Endothelial cell of hepatic sinusoid (primary cell): Measurements from ENCODE around the gene RBL1.
"Not testable (repeated sequence)": the region's sequence is repeated elsewhere in the genome, so short reads cannot be mapped to it uniquely, and the experiment has no call there.

Experiments used
- in situ Hi-C: cut with HindIII; loops from 2 replicates; pipeline ENCODE4 v1.10.0; 2017; ENCODE audit warnings: low sequenced_read_pairs

Gene RBL1

GRCh38 chr20:36998652-36999051 is 97.1 kb downstream of the RBL1 start:
- in situ Hi-C loops: no loop called here

- in situ Hi-C loops: no loop called here
Observed at GRCh38 chr20:36997121-36997520, 98.7 kb downstream of the RBL1 start.

- in situ Hi-C loops: not testable (repeated sequence)
Observed at GRCh38 chr20:36994221-36994620, 101.6 kb downstream of the RBL1 start.

- in situ Hi-C loops: no loop called here
Observed at GRCh38 chr20:36992802-36993334, 102.9 kb downstream of the RBL1 start.

GRCh38 chr20:36991703-36992102 is 104.1 kb downstream of the RBL1 start:
- in situ Hi-C loops: no loop called here

- in situ Hi-C loops: no loop called here
Observed at GRCh38 chr20:36989797-36990196, 106.0 kb downstream of the RBL1 start.

GRCh38 chr20:36988494-36988966 is 107.3 kb downstream of the RBL1 start:
- in situ Hi-C loops: no loop called here

- in situ Hi-C loops: no loop called here
Observed at GRCh38 chr20:36984257-36984638, 111.5 kb downstream of the RBL1 start.

GRCh38 chr20:36975099-36975818 is 120.5 kb downstream of the RBL1 start:
- in situ Hi-C loops: no loop called here

- in situ Hi-C loops: no loop called here
Observed at GRCh38 chr20:36974660-36975059, 121.1 kb downstream of the RBL1 start.

GRCh38 chr20:36971103-36971502 is 124.7 kb downstream of the RBL1 start:
- in situ Hi-C loops: no loop called here

GRCh38 chr20:36969478-36970186 is 126.2 kb downstream of the RBL1 start:
- in situ Hi-C loops: no loop called here

GRCh38 chr20:36969051-36969450 is 126.7 kb downstream of the RBL1 start:
- in situ Hi-C loops: no loop called here

- in situ Hi-C loops: no loop called here
Observed at GRCh38 chr20:36967636-36968035, 128.2 kb downstream of the RBL1 start.

GRCh38 chr20:36966965-36967364 is 128.8 kb downstream of the RBL1 start:
- in situ Hi-C loops: not testable (repeated sequence)

- in situ Hi-C loops: not testable (repeated sequence)
Observed at GRCh38 chr20:36962354-36962941, 133.3 kb downstream of the RBL1 start.

GRCh38 chr20:36959242-36959641 is 136.6 kb downstream of the RBL1 start:
- in situ Hi-C loops: no loop called here

- in situ Hi-C loops: no loop called here
Observed at GRCh38 chr20:36957875-36958667, 137.7 kb downstream of the RBL1 start.

- in situ Hi-C loops: no loop called here
Observed at GRCh38 chr20:36956674-36957073, 139.1 kb downstream of the RBL1 start.

- in situ Hi-C loops: no loop called here
Observed at GRCh38 chr20:36956016-36956415, 139.8 kb downstream of the RBL1 start.
